NT2/D1 (cell line): ENCODE data around the gene LTF.

Experiments used
- SUZ12 ChIP-seq: IDR thresholded peaks from 2 replicates; pipeline ENCODE4 v1.6.1; 2011; ENCODE audit not compliant: insufficient read length, insufficient read depth; ENCODE audit errors: extremely low read depth
- YY1 ChIP-seq: IDR thresholded peaks from 2 replicates; pipeline ENCODE4 v1.6.1; 2011; ENCODE audit not compliant: insufficient read length, insufficient read depth
- ZNF274 ChIP-seq: IDR thresholded peaks from 2 replicates; pipeline ENCODE4 v1.6.1; 2011; ENCODE audit warnings: mild to moderate bottlenecking, low read depth, low read length

DNA sequence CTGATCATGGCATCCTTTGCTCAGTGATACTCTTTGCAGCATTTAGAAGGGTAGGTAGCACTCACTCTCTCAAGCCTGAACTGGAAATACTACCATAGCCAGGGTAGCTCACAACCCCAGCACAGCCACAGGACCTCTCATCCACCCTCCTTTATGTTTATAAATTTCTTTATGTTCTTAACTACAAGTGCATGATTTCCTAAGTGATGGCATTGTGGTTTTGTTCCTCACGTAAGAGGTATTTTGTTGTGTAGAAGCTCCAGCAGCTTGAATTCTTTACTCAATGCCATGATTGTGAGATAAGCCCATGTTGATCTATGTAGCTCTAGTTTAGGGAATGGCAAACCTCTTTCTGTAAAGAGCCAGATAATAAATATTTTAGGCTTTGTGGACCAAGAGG, 25.2 kb upstream of the LTF start:
- no peak for TF ChIP-seq ZNF274
- no peak for TF ChIP-seq YY1
- no peak for TF ChIP-seq SUZ12
